Activated T-cell treated with anti-CD3 and anti-CD28 coated beads, Interleukin-2, amount 50 U/mL, for 72 hours (primary cell): Measurements from ENCODE around the gene MRPL46. TPM values are rescaled to one million over a fixed set of nuclear protein-coding genes. Genes with fewer than 3 reads are reported as not detected.
A peak's percentile ranks its signal among the peaks of the same experiment; 100 is the strongest.
"Not testable (repeated sequence)": the region's sequence is repeated elsewhere in the genome, so short reads cannot be mapped to it uniquely, and the experiment has no call there.

ENCODE experiments used
- ATAC-seq, 2 donors: fragments of 150-1000 bp; cut with Tn5 transposase; replicated peaks in 1 of 2; 2 replicates each; pipeline ENCODE4 v1.10.0; 2021; ENCODE audit warnings: moderate library complexity in 2 of 2, mild to moderate bottlenecking in 1 of 2
- DNase-seq, 2 donors: peaks; one replicate each; pipeline ENCODE4 v3.0.0; 2021 to 2022; ENCODE audit warnings: mixed read lengths in 1 of 2
- H3K27ac Mint-ChIP-seq: one replicate; pipeline ENCODE4 v1.8.0; 2022; ENCODE audit warnings: mild to moderate bottlenecking, moderate library complexity, mixed read lengths
- H3K27me3 Mint-ChIP-seq: one replicate; pipeline ENCODE4 v1.8.0; 2022; ENCODE audit warnings: low read depth, mixed read lengths
- H3K36me3 Mint-ChIP-seq, 2 donors: one replicate each; pipeline ENCODE4 v1.8.0; 2022; ENCODE audit warnings: mixed read lengths in 2 of 2, mild to moderate bottlenecking in 1 of 2; ENCODE audit not compliant: insufficient read depth in 2 of 2
- H3K4me1 Mint-ChIP-seq: one replicate; pipeline ENCODE4 v1.8.0; 2022; ENCODE audit warnings: low read depth, mixed read lengths
- H3K4me3 Mint-ChIP-seq, 2 donors: one replicate each; pipeline ENCODE4 v1.8.0; 2022; ENCODE audit warnings: mild to moderate bottlenecking in 2 of 2, mixed read lengths in 2 of 2, moderate library complexity in 2 of 2
- H3K9me3 Mint-ChIP-seq, 2 donors: one replicate each; pipeline ENCODE4 v1.8.0; 2022; ENCODE audit warnings: mixed read lengths in 2 of 2
- total RNA-seq, 2 donors: library from RNA; stranded (reverse); gene quantifications; one replicate each; pipeline ENCODE4 v1.2.3, GENCODE V29; 2022

MRPL46 gene
- total RNA-seq, 2 donors from 2014 or later: 35.8 to 36.7 TPM

DNA sequence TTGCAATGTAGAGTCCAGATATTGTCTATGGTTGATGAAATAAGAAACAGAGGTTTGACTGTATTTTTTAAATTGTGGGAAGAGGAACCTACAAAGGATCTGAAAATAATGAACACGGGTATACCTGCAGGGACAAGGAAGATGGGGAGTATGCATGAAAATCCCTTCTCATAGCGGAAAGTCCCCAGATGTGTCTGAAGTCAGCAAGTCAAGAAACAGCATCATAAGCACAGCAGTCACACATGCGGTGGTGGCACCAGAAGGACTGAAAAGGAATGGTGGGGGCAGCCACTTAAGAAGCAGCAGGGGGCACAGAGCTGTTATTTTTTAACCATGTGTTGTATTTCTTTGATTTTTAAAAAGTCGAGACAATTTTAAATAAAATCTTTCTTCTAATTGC, 5.0 kb upstream of the MRPL46 start:
- peaks cover 6% of the 10 kb centered on the region in 2 donors for H3K36me3 Mint-ChIP-seq
- no peaks in the 10 kb centered on the region for H3K27me3 Mint-ChIP-seq
- H3K9me3 Mint-ChIP-seq: no peaks in the 10 kb centered on the region
- ATAC-seq (peak in 1 of 2 donors; percentile 39), DNase-seq (peak in 1 of 2 donors; percentile 18)
- H3K4me3 Mint-ChIP-seq: peak overlapping the region in 1 of 2 donors; percentile 56
- peaks cover 10% of the 10 kb centered on the region for H3K4me1 Mint-ChIP-seq
- peak overlapping the region; percentile 91 for H3K27ac Mint-ChIP-seq

DNA sequence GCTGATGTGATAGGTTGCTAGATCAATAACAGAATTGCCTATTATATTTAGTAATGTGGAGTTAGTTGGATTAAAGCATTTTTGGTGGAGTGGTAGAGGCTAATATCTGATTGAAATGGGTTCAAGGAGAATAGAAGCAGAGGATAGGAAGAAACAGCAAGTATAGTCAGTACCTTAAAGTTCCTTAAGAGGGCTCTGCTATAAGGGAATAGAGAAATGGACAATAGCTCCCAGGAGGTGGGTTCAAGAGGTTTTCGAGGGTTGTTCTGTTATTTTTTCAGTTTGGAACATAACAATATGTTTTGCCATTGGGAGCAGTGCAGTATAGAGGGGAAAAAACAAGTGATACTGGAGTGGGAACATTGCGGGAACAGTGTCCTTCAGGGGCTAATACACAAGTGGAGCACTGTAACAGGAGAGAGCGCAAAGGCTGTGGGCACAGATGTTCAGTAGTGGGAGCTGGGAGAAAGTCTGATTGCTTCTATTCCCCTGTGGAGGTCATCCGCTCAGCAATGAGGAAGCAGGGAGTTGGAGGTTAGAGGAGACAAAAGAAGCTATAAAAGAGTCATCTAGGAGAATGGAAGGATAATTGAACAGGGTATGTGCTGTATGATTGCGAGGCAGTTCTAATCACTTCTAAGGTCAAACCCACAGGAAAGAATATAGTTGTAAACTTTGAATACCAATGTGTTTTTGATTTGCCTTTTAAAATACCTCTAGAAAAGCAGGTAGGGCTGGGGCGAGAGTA, 3.6 kb upstream of the MRPL46 start:
- ATAC-seq: no peak

GRCh38 chr15:88469321-88469720, 2.1 kb upstream of the MRPL46 start:
- Mint-ChIP-seq H3K4me3 (no peak overlapping the region), H3K4me1 (peaks cover 34% of the 10 kb centered on the region), H3K36me3 (peaks cover 6 to 12% of the 10 kb centered on the region in 2 donors)

More for the DNA sequence above, 3.6 kb upstream of the MRPL46 start:
- peaks cover 22% of the 10 kb centered on the region for H3K4me1 Mint-ChIP-seq
- H3K27me3 Mint-ChIP-seq: no peaks in the 10 kb centered on the region
- H3K27ac Mint-ChIP-seq: no peak overlapping the region
- H3K36me3 Mint-ChIP-seq: peaks cover 3 to 6% of the 10 kb centered on the region in 2 donors
- no peak for DNase-seq
- no peaks in the 10 kb centered on the region for H3K9me3 Mint-ChIP-seq
- H3K4me3 Mint-ChIP-seq: no peak overlapping the region

DNA sequence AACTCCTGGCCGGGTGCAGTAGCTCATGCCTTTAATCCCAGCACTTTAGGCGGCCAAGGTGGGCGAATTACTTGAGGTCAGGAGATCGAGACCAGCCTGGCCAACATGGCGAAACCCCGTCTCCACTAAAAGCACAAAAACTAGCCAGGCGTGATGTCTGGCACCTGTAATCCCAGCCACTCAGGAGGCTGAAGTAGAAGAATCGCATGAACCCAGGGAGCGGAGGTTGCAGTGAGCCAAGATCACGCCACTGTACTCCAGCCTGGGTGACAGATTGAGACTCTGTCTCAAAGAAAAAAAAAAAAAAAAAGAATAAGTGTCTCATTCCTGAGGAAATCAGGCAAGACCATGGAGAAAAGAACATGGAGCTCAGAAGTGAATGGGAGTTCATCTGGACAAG, 1.5 kb upstream of the MRPL46 start:
- Mint-ChIP-seq H3K4me1 (peaks cover 34% of the 10 kb centered on the region), H3K4me3 (peak overlapping the region; percentile 83 to 98), H3K27ac (peak overlapping the region; percentile 99), H3K36me3 (peaks cover 6 to 12% of the 10 kb centered on the region in 2 donors)
- H3K9me3 Mint-ChIP-seq, DNase-seq, ATAC-seq, H3K27me3 Mint-ChIP-seq: not testable (repeated sequence)

More at GRCh38 chr15:88469321-88469720, 2.1 kb upstream of the MRPL46 start:
- H3K27ac Mint-ChIP-seq: no peak overlapping the region
- no peak for ATAC-seq
- H3K9me3 Mint-ChIP-seq: no peaks in the 10 kb centered on the region
- no peak for DNase-seq
- no peaks in the 10 kb centered on the region for H3K27me3 Mint-ChIP-seq

DNA sequence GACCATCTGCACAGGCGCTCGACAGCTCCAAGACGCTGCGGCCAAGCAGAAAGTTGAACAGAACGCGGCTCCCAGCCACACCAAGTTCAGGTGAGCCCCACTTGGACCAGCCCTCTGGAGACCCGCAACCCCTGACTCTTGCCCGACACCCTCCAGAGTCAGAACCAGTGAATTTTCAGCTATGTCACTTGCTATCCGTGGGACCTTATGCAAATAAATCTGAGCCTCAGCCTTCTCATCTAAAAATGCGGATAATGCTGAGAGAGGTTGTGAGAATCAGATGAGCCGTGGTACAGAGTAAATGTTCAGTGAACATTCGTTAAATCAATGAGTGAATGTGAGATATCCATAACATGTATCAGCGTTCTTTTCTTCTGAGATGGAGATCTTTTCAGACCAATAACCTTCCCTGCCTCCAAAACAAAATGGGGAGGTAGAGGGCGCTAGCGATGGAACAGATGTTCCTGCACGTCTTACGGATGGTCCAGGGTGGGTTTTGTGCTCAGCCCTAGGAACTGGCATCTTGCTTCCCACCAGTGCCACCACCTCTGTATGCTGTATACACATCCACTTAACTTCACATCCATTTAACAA, 844 bp upstream of the MRPL46 start:
- peak overlapping the region; percentile 99 for H3K27ac Mint-ChIP-seq
- no peaks in the 10 kb centered on the region for H3K27me3 Mint-ChIP-seq
- ATAC-seq: no peak
- H3K4me1 Mint-ChIP-seq: peaks cover 40% of the 10 kb centered on the region
- peak in 1 of 2 donors; percentile 19 for DNase-seq
- peaks cover 7 to 18% of the 10 kb centered on the region in 2 donors for H3K36me3 Mint-ChIP-seq
- H3K9me3 Mint-ChIP-seq: no peaks in the 10 kb centered on the region
- peak overlapping the region; percentile 83 to 98 for H3K4me3 Mint-ChIP-seq

- ATAC-seq (peak; percentile 42 to 66), DNase-seq (peak; percentile 52 to 55)
- H3K27me3 Mint-ChIP-seq: no peaks in the 10 kb centered on the region
- H3K36me3 Mint-ChIP-seq: peaks cover 8 to 23% of the 10 kb centered on the region in 2 donors
- no peaks in the 10 kb centered on the region for H3K9me3 Mint-ChIP-seq
- peak overlapping the region; percentile 83 to 98 for H3K4me3 Mint-ChIP-seq
- H3K4me1 Mint-ChIP-seq: peaks cover 31% of the 10 kb centered on the region
- peak overlapping the region; percentile 99 for H3K27ac Mint-ChIP-seq
Observed at GRCh38 chr15:88465633-88466224, 1.5 kb downstream of the MRPL46 start.

DNA sequence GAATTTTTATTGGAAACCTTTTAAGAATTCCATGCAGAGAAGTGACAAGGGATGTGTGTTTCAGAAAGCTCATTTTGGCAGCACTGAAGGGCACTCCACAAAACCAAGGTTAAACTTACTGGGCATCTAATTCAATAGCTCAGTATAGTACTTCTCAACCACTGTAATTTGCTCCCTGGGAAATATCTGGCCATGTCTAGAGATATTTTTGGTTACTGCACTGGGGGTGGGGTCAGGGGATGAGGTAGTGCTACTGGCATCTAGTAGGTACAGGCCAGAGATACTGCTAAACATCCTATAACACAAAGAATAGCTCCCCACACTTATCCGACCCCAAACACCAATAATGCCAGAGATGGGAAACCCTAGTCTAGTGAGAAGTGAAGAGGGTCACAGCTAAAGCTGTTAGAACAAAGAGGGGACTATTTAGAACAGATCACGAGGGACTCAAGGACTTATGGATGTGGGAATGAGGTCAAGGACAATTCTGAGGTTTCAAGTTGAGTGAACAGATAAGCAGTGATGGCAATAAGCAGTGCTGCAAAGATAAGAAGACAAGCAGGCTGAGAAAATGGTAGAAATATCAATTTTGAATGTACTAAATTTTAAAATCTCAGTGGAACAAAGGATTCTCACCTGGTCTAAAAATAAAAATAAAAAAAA, 3.2 kb downstream of the MRPL46 start:
- ATAC-seq: no peak

GRCh38 chr15:88456733-88457132, 10.5 kb downstream of the MRPL46 start:
- Mint-ChIP-seq H3K27me3 (no peaks in the 10 kb centered on the region), H3K36me3 (peaks cover 0 to 13% of the 10 kb centered on the region in 2 donors)

More for the DNA sequence above, 3.2 kb downstream of the MRPL46 start:
- peaks cover 31% of the 10 kb centered on the region for H3K4me1 Mint-ChIP-seq
- peaks cover 8 to 31% of the 10 kb centered on the region in 2 donors for H3K36me3 Mint-ChIP-seq
- H3K27ac Mint-ChIP-seq: peak overlapping the region; percentile 34
- DNase-seq: no peak
- H3K4me3 Mint-ChIP-seq: peak overlapping the region in 1 of 2 donors; percentile 3
- H3K27me3 Mint-ChIP-seq: no peaks in the 10 kb centered on the region
- no peaks in the 10 kb centered on the region for H3K9me3 Mint-ChIP-seq

DNA sequence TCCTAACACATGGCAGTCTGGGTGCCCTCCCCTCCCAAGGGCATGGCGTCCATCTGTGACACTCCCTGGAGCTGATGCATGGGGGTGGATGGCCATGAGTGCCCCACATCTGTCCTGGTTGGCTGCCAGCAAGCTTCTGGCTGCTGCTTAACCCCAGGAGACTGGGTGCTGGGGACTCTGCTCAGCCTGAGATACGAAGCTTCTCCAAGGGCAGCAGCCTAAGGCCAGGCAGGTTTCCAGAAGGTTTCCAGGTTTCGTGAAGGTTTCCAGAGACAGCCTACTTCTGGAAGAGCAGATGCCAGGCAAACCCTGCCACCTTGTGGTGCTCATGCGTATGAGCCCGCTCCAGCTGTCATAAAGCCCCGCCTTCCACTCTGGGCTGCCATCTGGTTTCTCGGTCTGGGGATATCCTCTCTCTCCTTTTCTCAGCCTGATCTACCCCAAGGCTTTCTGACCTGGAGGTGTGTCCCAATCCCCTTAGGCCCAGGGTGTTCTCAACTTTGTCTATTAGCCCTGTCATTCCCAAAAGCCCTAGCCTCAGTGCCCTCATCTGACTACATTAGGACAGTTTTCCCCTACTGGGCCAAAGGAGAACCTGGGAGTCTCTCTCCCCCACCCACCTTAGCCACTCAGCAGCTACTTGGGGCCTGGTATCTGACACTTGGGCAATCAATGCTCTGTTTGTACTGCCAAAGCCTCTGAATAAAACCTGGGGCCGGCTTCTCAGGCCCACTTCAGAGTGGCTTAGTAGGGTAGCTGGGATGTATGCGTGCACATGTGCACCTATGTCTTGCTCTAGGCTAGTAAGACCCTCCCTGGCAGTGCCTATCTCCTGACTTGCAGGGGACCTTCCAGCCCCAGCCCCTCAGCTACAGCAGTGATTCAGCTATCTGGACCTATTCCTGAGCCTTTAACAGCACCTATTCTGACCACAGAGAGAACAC, 12.0 kb downstream of the MRPL46 start:
- DNase-seq: peak; percentile 50 to 55

More at GRCh38 chr15:88456733-88457132, 10.5 kb downstream of the MRPL46 start:
- no peak overlapping the region for H3K4me3 Mint-ChIP-seq
- ATAC-seq: no peak
- no peaks in the 10 kb centered on the region for H3K4me1 Mint-ChIP-seq
- no peaks in the 10 kb centered on the region for H3K9me3 Mint-ChIP-seq
- DNase-seq: no peak
- H3K27ac Mint-ChIP-seq: peak overlapping the region; percentile 8

GRCh38 chr15:88454236-88454635, 13.0 kb downstream of the MRPL46 start:
- Mint-ChIP-seq H3K36me3 (no peaks in the 10 kb centered on the region), H3K4me1 (peaks cover 6% of the 10 kb centered on the region), H3K4me3 (no peak overlapping the region), H3K27ac (no peak overlapping the region), H3K27me3 (peaks cover 6% of the 10 kb centered on the region), H3K9me3 (no peaks in the 10 kb centered on the region)
- no peak for ATAC-seq
- DNase-seq: no peak

More for the DNA sequence above, 12.0 kb downstream of the MRPL46 start:
- Mint-ChIP-seq H3K4me1 (peaks cover 1% of the 10 kb centered on the region), H3K4me3 (no peak overlapping the region), H3K36me3 (peaks cover 0 to 3% of the 10 kb centered on the region in 2 donors), H3K27ac (no peak overlapping the region), H3K9me3 (no peaks in the 10 kb centered on the region), H3K27me3 (peaks cover 1% of the 10 kb centered on the region)
- peak; percentile 76 to 84 for ATAC-seq

- Mint-ChIP-seq H3K4me3 (no peak overlapping the region), H3K4me1 (peaks cover 6% of the 10 kb centered on the region), H3K9me3 (no peaks in the 10 kb centered on the region), H3K36me3 (no peaks in the 10 kb centered on the region), H3K27me3 (peaks cover 6% of the 10 kb centered on the region), H3K27ac (no peak overlapping the region)
- ATAC-seq (no peak), DNase-seq (no peak)
Observed at GRCh38 chr15:88453651-88454050, 13.5 kb downstream of the MRPL46 start.
